Activated T-cell treated with anti-CD3 and anti-CD28 coated beads for 1 hour (primary cell): ENCODE measurements around the gene DISP1.
"Not testable (repeated sequence)": the region's sequence is repeated elsewhere in the genome, so short reads cannot be mapped to it uniquely, and the experiment has no call there.

Experiments
- DNase-seq: peaks from one replicate; pipeline ENCODE4 v3.0.0-alpha.2; 2020; ENCODE audit warnings: low read depth

The DISP1 gene

DNA sequence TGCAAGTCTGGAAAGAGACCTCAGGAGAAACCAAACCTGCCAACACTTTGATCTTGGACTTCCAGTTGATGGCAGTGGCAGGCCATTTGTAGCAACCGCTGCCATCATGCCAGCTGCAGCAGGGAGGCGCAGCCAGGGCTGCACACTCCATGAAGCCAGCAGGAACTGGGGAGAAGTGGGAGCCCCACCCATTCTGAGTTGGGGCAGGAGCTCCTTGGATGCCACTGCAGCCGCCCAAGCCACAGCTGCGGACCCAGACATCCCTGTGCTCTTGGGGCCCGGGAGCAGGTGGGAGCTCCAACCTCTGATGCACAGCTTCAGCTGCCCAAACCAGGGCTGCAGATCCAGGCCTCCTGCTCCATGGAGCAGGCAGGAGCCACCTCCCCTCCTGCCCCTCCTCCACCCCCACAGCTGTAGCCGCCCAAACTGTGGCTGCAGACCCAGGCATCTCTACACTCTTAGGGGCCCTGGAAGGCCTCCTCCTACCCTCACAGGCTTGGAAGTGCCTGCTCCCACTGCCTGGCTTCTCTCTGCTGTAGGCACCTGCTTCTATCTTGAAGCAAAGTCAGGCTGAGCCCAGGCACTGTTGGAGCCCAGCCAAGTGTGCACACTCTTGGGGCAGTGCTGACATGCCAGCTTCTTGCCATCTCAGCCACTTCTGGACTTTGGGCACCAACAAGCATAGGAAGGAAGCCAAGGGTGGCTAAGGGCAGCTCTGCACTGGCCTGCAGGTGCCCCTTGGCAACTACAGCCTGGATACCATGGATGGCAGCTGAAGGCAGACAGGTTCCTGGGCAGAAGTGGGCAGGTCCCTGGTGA lies 20.0 kb upstream of the DISP1 start:
- no peak for DNase-seq

DNA sequence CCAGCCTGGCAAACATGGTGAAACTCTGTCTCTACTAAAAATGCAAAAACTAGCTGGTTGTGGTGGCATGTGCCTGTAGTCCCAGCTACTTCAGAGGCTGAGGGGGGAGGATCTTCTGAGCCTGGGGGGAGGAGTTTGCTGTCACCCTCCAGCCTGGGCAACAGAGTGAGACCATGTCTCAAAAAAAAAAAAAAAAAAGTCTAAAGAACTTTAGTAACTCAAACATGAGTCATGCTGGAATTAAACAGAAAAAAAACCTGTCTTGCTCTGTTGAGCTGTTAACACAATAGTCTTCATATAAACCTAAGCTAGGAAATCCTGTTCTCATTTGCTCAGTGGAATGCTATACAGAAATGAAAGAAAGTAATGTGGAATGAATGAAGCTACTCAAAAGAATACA lies 16.7 kb upstream of the DISP1 start:
- no peak for DNase-seq

DNA sequence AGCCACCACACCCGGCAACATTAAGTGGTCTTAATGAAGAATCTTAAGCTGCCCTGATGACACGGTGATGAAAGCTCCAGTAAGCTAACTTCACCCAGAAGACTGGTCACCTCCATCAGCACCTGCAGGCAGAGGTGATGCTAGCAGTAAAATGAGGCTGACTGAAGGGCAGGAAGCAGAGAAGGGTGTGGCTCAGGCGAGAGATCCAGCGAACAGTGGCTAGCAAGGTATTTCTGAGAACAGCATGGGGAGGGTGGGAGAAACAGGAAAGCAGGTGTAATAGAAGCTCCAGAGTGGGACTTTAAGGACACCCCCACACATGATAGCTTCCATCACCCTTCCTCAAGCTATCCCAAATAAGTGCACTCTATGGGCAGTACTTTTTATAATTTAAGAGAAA lies 15.9 kb upstream of the DISP1 start:
- no peak for DNase-seq

DNA sequence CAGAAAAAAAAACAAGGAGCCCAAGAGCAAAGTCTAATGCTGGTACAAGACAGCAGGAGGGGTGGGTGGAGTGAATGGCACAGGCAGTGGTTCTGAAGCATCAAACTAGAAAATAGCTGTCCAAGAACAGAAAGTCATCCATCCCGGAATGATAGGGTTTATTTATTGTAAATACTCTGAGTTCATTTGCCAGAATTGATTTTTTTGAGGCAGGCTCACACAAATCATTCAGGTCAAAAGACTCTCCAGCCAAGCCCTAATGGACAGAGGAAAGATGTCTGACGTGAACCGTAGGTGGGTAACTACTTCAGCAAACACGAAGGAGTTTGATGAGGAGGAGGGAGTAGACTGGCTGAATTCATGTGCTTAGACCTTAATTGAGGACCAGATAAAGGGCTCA lies 13.8 kb upstream of the DISP1 start:
- no peak for DNase-seq

DNA sequence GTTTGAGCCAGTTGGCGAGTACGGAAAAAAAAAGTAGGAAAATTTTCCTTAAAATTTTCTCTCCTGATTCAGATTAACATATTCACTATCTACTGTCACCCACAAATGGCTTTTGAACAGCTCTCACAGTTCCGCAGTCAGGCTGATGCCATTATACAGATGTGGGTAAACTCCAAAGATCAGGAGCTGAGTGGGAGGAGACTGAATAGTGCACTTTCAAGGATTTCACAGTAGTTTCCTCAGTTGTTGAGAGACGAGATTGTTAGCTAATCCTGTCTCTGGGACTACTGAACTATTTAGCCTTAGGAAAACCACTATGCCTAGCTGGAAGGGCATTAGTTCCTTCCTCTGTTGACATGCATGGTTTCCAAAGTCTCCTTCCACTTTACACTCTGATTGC lies 3.2 kb upstream of the DISP1 start:
- no peak for DNase-seq

DNA sequence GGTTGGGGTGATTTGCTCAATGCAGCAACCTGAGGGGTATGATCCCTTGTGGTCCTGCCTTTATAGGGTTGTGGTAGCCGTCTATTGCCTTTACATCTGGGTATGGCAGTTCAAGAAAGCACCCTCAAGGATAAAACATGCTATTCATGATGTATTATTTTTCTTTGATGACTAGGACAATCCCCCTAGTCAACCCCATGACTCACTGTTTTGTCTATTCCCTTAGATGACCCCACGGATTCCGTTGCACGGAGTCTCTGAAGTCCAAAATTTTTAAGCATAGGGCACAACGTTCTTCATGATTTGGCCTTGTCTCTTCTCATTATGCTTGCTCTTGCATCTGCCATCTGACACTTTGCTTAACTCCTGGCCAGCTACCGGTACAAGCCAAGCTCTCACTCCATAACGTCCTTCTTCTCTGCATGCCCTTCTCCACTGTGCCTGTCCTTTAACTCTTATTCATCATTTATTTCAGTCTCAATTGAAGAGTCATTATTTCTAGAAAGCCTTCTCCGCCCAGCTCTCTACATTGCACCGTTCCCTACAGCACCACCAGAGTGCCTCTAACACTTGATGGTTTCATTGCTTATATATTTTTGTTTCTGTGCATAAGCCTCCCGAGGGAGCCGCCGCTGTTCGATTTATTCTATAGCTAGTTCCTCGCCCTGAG lies 838 bp upstream of the DISP1 start:
- no peak for DNase-seq

DNA sequence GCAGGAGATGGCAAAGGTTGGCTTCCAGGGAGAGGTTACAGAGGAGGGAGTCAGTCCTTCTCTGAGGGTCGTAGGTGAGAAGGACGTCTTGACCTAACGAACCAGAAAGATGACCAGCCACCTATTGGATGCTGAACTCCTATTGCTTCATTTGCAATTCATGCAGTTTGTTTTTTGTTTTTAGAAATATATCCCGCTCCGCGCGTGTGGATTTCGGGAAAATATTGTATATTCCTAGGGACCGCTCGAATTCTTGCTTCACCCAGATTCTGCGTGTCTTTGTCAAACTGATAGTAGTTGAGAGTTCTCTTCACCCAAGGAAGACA lies 564 bp downstream of the DISP1 start:
- DNase-seq: no peak

DNA sequence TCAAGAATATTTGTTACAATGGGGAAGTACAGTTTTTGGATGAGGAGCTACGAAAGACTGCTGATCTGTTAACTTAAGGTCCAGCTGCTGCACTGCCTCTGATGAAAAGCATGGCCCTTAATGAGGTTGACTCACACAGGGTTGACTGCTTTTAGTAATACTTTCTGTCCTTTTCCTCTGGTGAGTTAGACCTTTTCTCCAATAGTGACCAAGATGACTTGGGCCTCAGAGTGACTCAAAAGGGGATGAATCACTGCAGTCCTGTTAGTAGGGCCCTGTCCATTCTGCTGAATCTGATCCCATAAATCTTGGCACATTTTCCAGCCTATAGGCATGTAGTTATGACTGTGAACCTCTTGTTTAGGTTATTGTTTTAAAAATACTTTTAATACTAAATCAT lies 2.7 kb downstream of the DISP1 start:
- no peak for DNase-seq

DNA sequence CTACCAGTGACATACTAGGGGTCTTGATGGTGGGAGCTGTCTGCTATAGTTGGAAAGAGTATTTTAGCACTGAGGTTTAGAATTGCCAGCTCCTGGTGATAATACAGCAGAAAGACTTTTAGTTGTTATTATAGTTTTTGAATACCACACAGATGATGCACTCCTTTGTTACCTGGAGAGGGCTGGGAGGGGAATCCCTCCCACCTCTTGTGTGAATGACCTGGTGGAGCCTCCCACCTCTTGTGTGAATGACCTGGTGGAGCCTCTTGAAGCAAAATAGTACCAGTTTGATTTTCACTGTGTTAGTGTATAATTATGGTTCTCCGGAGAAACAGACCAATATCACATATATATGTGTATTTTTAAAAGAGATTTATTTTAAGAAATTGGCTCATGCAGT lies 3.3 kb downstream of the DISP1 start:
- DNase-seq: no peak

DNA sequence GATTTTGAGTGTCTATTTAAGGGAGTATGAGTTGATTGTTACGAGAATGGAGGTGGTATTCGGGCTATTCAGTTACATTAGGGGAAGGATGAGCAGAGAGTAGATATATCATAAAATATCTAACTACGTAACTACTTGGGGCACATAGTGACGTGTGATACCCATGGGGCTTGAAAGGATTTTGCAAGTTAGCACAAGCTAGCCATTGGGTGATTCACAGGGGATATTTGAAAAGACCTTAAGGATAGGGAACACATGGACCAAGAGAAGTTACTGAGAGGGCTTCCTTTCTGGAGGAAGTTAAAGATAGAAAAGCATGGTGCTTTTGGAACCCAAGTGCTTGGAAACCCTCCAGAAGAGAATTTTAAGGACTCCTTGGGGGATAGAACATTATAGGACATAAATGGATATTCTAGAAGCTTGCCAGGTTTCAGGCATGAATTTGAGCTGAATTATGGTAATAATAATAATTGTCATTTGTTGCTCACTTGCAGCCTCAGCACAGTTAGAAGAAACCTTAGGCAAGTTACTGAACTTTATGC lies 5.4 kb downstream of the DISP1 start:
- no peak for DNase-seq

DNA sequence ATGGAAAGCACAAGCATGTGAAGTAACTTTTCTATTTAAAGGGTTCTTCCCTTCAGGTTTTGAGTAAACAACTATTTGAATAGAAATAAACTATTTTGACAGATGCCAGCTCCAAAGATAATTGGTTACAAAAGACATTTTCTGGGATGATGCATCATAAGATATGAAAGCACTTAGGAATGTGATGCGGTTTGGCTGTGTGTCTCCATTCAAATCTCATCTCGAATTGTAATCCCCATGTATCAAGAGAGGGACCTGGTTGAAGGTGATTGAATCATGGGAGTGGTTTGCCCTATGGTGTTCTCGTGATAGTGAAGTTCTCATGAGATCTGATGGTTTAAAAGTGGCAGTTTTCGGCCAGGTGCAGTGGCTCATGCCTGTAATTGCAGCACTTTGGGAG lies 6.4 kb downstream of the DISP1 start:
- no peak for DNase-seq

DNA sequence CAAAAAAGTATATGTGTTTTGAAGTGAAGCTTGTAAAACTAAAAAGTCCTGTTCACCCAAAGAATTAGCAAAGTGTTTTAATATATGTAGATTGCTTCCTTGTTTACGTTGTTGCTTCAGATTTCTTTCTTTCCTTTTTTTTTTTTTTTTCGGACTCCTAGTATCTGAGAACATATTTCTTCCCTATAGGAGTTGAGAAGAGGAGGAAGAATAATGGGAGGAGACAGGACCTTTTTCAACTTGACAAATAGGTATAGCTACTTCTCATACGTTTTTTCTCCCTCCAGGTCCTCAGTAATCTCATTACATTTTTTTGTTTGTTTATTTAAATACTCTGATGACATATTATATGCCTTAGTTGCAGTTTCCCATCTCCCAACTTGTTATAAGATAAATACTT lies 8.9 kb downstream of the DISP1 start:
- DNase-seq: no peak

DNA sequence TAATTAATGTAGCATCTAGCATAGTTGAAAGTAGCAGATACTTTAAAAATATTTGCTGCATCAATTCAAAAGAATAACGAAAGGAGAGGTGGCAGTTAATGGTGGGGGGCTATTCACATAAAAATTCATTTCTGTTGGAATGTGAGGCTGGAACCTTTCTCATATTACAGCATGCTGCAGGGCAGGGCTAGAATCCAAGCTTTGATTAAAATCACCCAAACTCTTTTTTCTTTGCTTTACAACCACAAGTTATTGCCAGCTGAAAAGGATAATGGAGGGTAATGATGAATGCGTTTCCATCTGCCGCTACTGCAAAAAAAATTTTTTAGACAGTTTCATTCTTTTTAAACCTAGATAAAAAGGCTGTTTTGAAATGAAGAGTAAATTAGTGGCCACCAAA lies 9.8 kb downstream of the DISP1 start:
- no peak for DNase-seq

DNA sequence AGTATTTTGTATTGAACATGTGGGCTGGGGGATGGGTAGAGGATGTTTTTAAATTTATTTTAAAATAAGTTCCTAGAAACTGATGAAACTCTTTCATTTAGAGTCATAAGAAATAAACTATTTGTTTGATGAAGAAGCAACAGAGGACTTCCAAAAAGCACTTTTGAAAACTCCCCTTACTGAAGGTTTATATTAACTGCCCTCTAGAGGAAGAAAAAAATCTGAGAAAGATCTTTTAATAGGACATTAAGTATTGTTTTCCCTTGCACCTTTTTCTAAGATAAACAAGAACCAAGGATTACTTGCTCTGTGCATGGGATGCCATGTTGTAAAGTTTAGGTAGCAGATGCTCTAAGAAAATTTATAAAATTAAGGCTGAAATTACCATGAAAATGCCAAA lies 14.1 kb downstream of the DISP1 start:
- DNase-seq: no peak

DNA sequence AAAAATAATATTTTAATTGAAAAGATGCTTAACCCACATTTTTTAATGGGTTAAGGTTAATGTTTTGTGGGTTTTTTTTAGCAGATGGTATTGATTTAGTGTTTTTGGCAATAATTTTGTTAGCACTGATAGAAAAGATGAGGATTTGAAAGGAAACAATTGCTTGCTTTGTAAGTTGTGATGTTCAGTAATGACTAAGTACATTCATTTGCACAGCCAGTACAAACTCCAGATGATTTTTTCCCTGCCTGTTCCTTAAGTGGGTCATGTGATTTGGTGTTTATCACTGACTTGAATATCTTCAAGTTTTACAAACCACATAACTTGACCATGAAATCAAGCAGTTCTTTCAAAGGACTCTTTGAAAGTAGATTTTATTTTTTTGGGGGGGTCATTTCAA lies 15.0 kb downstream of the DISP1 start:
- DNase-seq: no peak

DNA sequence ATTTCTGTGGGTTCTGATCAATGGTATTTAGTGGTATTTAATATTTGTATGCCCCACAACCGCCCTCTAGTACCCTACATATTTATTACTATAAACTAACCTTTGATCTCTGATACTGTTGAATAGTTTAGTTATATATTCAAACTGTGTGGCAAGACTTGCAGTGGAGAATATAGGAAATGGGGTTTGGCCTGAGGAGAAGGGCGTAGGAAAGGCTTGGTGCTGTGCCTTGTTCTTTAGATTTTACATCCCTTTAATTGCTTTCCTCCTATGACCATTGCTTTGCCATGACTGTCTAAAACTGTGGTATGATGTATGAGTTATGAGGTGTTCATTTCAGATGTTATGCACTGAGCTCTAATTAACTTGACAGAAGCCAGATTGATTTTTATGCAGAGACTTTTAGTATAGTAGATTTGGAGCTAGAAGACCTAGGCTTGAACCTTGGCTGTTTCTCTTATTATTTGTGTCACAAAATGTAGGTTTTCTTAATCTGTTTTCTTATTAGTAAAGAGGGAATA lies 18.6 kb downstream of the DISP1 start:
- no peak for DNase-seq

DNA sequence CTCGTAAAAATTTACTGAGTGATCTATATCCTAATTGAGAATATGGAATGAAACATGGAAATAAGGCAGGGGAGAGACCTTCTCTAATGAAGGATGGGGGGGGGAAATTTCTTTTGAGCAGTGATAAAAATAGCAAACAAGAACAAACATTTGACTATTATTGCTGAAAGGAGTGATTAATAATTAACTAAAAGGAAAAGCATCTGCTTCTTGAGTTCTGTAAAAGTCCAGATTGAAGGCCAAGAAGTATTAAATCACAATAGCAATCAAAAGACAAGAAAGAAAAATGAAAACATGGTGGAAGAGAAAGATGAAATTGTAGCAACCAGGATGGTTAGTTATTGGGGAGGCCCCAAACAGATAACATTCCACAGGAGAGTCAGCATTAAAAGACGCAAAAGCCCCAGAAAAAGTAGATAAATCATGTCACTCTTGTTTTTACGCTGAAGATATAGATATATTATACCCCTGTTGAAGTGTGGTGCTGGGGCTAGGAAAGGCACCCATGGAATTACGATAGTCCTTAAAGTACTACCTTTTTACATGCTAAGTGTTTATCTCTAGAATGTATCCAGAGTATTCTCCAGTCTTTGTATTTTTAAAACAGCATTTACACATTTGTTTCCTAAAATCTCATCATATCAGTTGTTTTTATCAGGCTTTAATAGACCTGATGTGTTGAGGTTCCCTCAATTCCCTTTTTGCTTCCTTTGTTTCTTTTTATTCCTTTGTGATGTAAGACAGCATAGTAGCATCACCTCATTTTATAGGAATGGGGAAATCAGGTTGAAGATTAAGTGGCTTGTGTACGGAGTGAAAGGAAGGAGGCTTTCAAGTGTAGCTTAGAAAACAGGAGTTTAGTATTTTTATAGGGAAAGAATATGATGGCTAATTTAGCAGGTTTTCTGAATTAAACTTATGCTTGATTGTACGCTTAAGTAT lies 28.9 kb downstream of the DISP1 start:
- DNase-seq: no peak

DNA sequence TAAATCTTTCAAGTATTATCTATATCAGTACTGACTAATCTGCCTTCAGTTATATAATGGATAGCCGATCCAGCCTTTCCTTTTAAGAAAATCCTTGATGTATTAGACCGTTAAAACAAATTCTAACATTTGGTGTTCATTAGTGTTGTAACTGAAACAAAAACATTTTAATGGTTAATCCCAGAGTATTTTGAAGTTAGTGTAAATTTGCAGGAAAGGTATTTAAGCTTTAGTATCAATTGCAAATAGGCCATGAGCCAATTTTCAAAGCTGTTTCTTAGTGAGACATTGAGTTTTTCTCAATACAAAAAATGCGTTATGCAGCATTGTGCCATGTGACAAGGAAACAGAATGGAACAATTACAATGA lies 29.6 kb downstream of the DISP1 start:
- DNase-seq: no peak

DNA sequence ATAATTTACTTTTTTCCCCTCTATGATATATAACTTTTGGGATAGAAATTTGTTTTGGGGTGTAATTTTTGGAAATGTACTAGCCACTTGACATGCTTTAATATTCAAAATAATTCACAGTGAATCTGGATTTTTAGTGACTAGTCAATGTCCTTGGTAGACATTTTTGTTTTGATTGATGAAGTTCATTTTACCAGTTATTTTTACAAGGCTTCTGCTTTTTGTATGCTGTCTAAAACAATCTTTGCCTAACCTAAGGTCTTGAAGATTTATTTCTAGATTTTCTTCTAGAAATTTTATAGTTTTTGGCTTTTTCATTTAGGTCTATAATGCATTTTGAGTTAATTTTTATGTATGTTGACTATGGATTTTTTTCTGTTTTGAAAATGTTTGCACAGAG lies 30.9 kb downstream of the DISP1 start:
- no peak for DNase-seq

DNA sequence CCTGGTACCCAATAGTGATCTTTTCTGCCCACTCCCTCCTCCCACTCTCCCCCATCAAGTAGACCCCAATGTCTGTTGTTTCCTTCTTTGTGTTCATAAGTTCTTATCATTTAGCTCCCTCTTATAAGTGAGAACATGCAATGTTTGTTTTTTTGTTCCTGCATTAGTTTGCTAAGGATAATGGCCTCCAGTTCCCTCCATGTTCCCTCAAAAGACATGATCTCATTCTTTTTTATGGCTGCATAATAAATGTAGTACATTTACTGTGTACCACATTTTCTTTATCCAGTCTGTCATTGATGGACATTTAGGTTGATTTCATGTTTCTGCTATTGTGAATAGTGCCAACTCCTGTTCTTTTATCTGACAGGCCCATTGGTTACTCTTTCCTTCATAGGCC lies 35.7 kb downstream of the DISP1 start:
- not testable (repeated sequence) for DNase-seq

DNA sequence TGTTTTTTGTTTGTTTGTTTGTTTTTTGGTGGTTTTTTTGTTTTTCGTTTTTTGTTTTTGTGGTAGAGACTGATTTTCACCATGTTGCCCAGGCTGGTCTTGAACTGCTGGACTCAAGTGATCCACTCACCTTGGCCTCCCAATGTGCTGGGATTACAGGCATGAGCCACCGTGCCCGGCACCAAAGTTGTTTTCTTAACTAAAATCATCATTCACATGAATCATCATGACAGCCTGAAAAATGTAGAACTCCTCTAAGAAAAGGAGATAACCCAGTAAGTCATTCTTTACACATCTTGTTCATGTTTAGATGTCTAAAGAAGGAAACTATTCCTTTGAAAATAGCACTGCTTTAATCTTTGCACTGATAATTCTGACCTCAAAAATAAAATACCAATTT lies 37.5 kb downstream of the DISP1 start:
- DNase-seq: no peak

DNA sequence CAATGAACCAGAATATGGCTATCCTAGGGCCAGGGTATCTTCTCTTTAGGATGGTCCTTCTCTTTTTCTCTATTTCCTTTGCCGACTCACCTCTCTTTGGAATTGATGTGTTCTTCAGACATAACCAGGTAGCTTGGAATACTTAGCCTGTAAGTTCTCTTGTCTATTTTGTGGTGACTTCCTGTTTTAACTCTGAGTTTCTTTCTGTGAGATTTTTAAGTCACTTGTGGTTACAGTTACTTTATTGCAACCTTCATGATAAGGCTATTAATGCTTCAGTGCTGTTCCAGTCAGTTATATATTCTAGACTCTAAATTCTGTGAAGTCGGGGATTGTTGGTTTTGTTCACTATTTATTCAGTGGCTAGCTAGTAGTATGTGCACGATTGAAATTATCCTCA lies 46.2 kb downstream of the DISP1 start:
- no peak for DNase-seq
